Adipose tissue (tissue), 3 donors: ENCODE results near the gene TMEM163. TPM values are rescaled to one million over a fixed set of nuclear protein-coding genes. Genes with fewer than 3 reads are reported as not detected.
"Not testable (repeated sequence)": the region's sequence is repeated elsewhere in the genome, so short reads cannot be mapped to it uniquely, and the experiment has no call there.

Source experiments
- H3K27ac ChIP-seq: one replicate; pipeline ENCODE4 v1.5.1; 2013; ENCODE audit warnings: low read depth, low read length
- WGBS, 3 donors: extraction: QIAGEN DNeasy Blood & Tissue Kit; methylation state at CpG; one replicate each; pipeline ENCODE4 v1.1.7; 2013; 5-methylcytosine and 5-hydroxymethylcytosine counted together
- polyA plus RNA-seq, 3 donors: library from polyadenylated mRNA; stranded (reverse); fragments of 200-250 nt; gene quantifications; one replicate each; pipeline ENCODE4 v1.2.3, GENCODE V29; 2013
- donor health status: healthy with polysubstance abuse.
- donor health status: Bipolar disorder and iron deficiency.
- donor health status: healthy.

The TMEM163 gene
- polyA plus RNA-seq, 3 donors: 1.5 to 36.4 (median 2.4) TPM

- WGBS, 3 donors: 81 to 95% (median 81%) methylated on average over 4 of the region's 4 CpGs
- no peak overlapping the region for H3K27ac ChIP-seq
These were observed 227.8 kb downstream of the TMEM163 start for GRCh38 chr2:134491022-134491421.

GRCh38 chr2:134490559-134490958, 228.2 kb downstream of the TMEM163 start:
- H3K27ac ChIP-seq: no peak overlapping the region
- WGBS, 3 donors: 84 to 97% (median 89%) methylated on average over 4 of the region's 4 CpGs

GRCh38 chr2:134489732-134490384, 228.9 kb downstream of the TMEM163 start:
- no peak overlapping the region for H3K27ac ChIP-seq
- WGBS, 3 donors: 85 to 90% (median 88%) methylated on average over 11 of the region's 11 CpGs

GRCh38 chr2:134482766-134483340, 235.9 kb downstream of the TMEM163 start:
- H3K27ac ChIP-seq: no peak overlapping the region
- 84 to 88% (median 86%) methylated on average over 15 of the region's 15 CpGs for WGBS, 3 donors

- no peak overlapping the region for H3K27ac ChIP-seq
These were observed 236.6 kb downstream of the TMEM163 start for GRCh38 chr2:134482131-134482723.

GRCh38 chr2:134479696-134480330, 239.0 kb downstream of the TMEM163 start:
- WGBS, 3 donors: 88 to 92% (median 89%) methylated on average over 4 of the region's 4 CpGs
- H3K27ac ChIP-seq: no peak overlapping the region

More at GRCh38 chr2:134482131-134482723, 236.6 kb downstream of the TMEM163 start:
- 79 to 86% (median 84%) methylated on average over 6 of the region's 6 CpGs for WGBS, 3 donors

- H3K27ac ChIP-seq: not testable (repeated sequence)
- WGBS, 3 donors: 86 to 90% (median 87%) methylated on average over 8 of the region's 8 CpGs
These were observed 241.8 kb downstream of the TMEM163 start for GRCh38 chr2:134476982-134477381.

- no peak overlapping the region for H3K27ac ChIP-seq
- 94 to 98% (median 97%) methylated on average over 8 of the region's 8 CpGs for WGBS, 3 donors
These were observed 248.1 kb downstream of the TMEM163 start for GRCh38 chr2:134470561-134471168.

GRCh38 chr2:134469516-134470115, 249.2 kb downstream of the TMEM163 start:
- no peak overlapping the region for H3K27ac ChIP-seq
- 90 to 96% (median 95%) methylated on average over 25 of the region's 25 CpGs for WGBS, 3 donors

GRCh38 chr2:134468776-134469175, 250.0 kb downstream of the TMEM163 start:
- no peak overlapping the region for H3K27ac ChIP-seq
- 88 to 90% (median 88%) methylated on average over 12 of the region's 12 CpGs for WGBS, 3 donors

- WGBS, 3 donors: 94 to 98% (median 94%) methylated on average over 2 of the region's 2 CpGs
- no peak overlapping the region for H3K27ac ChIP-seq
These were observed 250.6 kb downstream of the TMEM163 start for GRCh38 chr2:134468164-134468563.

- H3K27ac ChIP-seq: no peak overlapping the region
- 63 to 78% (median 65%) methylated on average over 3 of the region's 3 CpGs for WGBS, 3 donors
These were observed 252.7 kb downstream of the TMEM163 start for GRCh38 chr2:134466141-134466540.

- 59 to 81% (median 76%) methylated on average over 6 of the region's 6 CpGs for WGBS, 3 donors
- H3K27ac ChIP-seq: no peak overlapping the region
These were observed 253.3 kb downstream of the TMEM163 start for GRCh38 chr2:134465228-134466105.

- WGBS, 3 donors: 92 to 93% (median 92%) methylated on average over 7 of the region's 7 CpGs
- no peak overlapping the region for H3K27ac ChIP-seq
These were observed 255.1 kb downstream of the TMEM163 start for GRCh38 chr2:134463699-134464022.

- 94% methylated on average over 11 of the region's 11 CpGs for WGBS, 3 donors
- no peak overlapping the region for H3K27ac ChIP-seq
These were observed 255.8 kb downstream of the TMEM163 start for GRCh38 chr2:134462791-134463698.

GRCh38 chr2:134462275-134462674, 256.5 kb downstream of the TMEM163 start:
- no peak overlapping the region for H3K27ac ChIP-seq
- WGBS, 3 donors: 87 to 95% (median 93%) methylated on average over 6 of the region's 6 CpGs

- H3K27ac ChIP-seq: no peak overlapping the region
- WGBS, 3 donors: 56 to 83% (median 61%) methylated on average over 6 of the region's 6 CpGs
These were observed 257.3 kb downstream of the TMEM163 start for GRCh38 chr2:134461511-134461910.
